ENCODE data around the gene PSMD11.
"Not testable (repeated sequence)": the region's sequence is repeated elsewhere in the genome, so short reads cannot be mapped to it uniquely, and the experiment has no call there.

PSMD11 gene

GRCh38 chr17:32515677-32516383 is 71.5 kb downstream of the PSMD11 start:
- DNase-seq: no peak

GRCh38 chr17:32516450-32516849 is 72.1 kb downstream of the PSMD11 start:
- no peak for DNase-seq

GRCh38 chr17:32516940-32517701 is 72.8 kb downstream of the PSMD11 start:
- DNase-seq: no peak

GRCh38 chr17:32517982-32518381 is 73.7 kb downstream of the PSMD11 start:
- DNase-seq: no peak

- no peak for DNase-seq
Observed at GRCh38 chr17:32518646-32519227, 74.4 kb downstream of the PSMD11 start.

GRCh38 chr17:32519228-32520103 is 75.2 kb downstream of the PSMD11 start:
- peak; percentile 59 to 65 for DNase-seq

- no peak for DNase-seq
Observed at GRCh38 chr17:32520104-32520701, 75.9 kb downstream of the PSMD11 start.

GRCh38 chr17:32520737-32521404 is 76.6 kb downstream of the PSMD11 start:
- no peak for DNase-seq

- DNase-seq: no peak
Observed at GRCh38 chr17:32523017-32523680, 78.8 kb downstream of the PSMD11 start.

- no peak for DNase-seq
Observed at GRCh38 chr17:32523827-32524552, 79.7 kb downstream of the PSMD11 start.

- not testable (repeated sequence) for DNase-seq
Observed at GRCh38 chr17:32524553-32524880, 80.2 kb downstream of the PSMD11 start.

- DNase-seq: no peak
Observed at GRCh38 chr17:32525122-32525521, 80.8 kb downstream of the PSMD11 start.

GRCh38 chr17:32527146-32527545 is 82.8 kb downstream of the PSMD11 start:
- no peak for DNase-seq

GRCh38 chr17:32528825-32529224 is 84.5 kb downstream of the PSMD11 start:
- DNase-seq: no peak

GRCh38 chr17:32529604-32530003 is 85.3 kb downstream of the PSMD11 start:
- no peak for DNase-seq

All from NCI-H1930 (cell line).